T-helper 1 cell treated with Interleukin-12 subunit alpha and Interleukin-12 subunit beta and Interleukin-4 antibody, amounts not matched to agents 30 μg/mL and 1 μg/mL, for 36 hours (primary cell): ENCODE results near the gene IGSF22.

Experiments
- H3K27ac Mint-ChIP-seq: one replicate; pipeline ENCODE4 v1.8.0; 2021; ENCODE audit warnings: mild to moderate bottlenecking, mixed read lengths
- H3K27me3 Mint-ChIP-seq: one replicate; pipeline ENCODE4 v1.8.0; 2021; ENCODE audit warnings: low read depth, mixed read lengths
- H3K36me3 Mint-ChIP-seq: one replicate; pipeline ENCODE4 v1.8.0; 2021; ENCODE audit warnings: low read depth, mixed read lengths
- H3K4me1 Mint-ChIP-seq: one replicate; pipeline ENCODE4 v1.8.0; 2021; ENCODE audit warnings: low read depth, mixed read lengths
- H3K4me3 Mint-ChIP-seq: one replicate; pipeline ENCODE4 v1.8.0; 2021; ENCODE audit warnings: mild to moderate bottlenecking, moderate library complexity, mixed read lengths
- H3K9me3 Mint-ChIP-seq: one replicate; pipeline ENCODE4 v1.8.0; 2021; ENCODE audit warnings: mixed read lengths

The IGSF22 gene

DNA sequence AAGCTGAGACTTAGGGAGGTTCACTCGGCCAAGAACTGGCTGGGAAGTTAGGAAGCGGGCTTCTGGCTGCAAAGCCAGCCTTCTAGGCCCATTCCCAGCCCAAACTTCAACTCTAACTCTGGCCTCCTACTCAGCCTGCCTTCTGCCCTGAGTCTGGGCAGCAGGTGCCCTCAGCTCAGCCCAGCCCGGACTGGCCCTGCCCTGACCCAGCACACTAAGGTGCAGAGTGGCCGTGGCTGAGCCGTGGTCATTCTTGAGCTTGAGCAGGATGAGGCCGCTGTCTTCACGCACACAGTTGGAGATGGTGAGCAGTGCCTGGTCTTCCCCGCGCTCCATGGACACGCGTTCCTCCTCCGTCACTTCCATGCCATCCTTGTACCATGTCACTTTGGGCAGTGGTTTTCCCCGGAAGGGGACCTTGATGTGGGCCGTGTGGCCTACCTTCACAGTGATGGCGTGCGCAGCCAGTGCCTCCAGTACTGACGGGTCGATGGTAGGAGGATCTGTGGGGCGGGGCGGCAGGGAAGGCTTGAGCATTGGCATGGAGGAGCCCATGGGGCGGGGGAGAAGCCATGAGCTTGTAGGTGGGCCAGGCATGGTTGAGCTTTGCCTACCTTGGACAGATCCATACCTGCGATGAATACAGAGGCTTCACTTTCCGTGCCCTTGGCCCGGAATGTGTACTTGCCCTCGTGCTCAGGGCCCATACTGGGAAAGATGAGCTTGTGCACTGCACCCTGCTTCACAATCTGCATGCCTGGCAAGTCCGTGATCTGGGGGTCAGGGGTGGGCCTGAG lies 12.1 kb downstream of the IGSF22 start:
- Mint-ChIP-seq H3K27ac (no peak overlapping the region), H3K36me3 (no peaks in the 10 kb centered on the region), H3K4me3 (no peak overlapping the region), H3K27me3 (peaks cover 20% of the 10 kb centered on the region), H3K9me3 (no peaks in the 10 kb centered on the region), H3K4me1 (peaks cover 6% of the 10 kb centered on the region)

GRCh38 chr11:18710545-18710944 lies 15.4 kb downstream of the IGSF22 start:
- Mint-ChIP-seq H3K27ac (no peak overlapping the region), H3K4me1 (peaks cover 15% of the 10 kb centered on the region), H3K4me3 (no peak overlapping the region), H3K9me3 (no peaks in the 10 kb centered on the region), H3K36me3 (no peaks in the 10 kb centered on the region), H3K27me3 (peaks cover 36% of the 10 kb centered on the region)

GRCh38 chr11:18709414-18709813 lies 16.6 kb downstream of the IGSF22 start:
- peaks cover 22% of the 10 kb centered on the region for H3K4me1 Mint-ChIP-seq
- no peak overlapping the region for H3K27ac Mint-ChIP-seq
- H3K4me3 Mint-ChIP-seq = no peak overlapping the region
- no peaks in the 10 kb centered on the region for H3K36me3 Mint-ChIP-seq
- H3K27me3 Mint-ChIP-seq = peaks cover 41% of the 10 kb centered on the region
- no peaks in the 10 kb centered on the region for H3K9me3 Mint-ChIP-seq

DNA sequence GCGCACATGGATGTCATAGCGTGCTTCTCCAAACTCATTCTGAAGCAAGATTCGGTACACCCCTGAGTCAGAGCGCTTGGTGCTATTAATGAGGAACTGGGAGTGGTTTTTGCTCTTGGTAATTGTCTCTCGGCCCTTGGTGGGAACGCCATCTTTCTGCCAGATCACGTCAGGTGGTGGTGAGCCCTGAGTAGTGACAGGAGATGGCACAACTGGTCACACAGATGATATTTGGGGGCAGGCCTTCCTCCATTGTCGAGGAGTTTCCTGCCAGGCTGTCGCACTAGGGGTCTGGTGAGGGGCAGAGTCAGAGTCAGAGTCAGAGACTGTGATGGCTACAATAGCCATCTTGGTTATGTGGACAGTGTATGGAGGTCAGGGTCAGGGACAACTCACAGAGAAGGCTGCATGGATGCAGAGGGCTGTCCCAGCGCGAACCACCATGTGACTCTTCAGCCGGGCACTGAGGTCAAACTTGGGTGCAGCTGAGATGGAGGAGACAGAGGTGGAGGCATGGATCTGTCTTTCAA lies 18.1 kb downstream of the IGSF22 start:
- Mint-ChIP-seq H3K36me3 (no peaks in the 10 kb centered on the region), H3K27me3 (peaks cover 54% of the 10 kb centered on the region), H3K9me3 (no peaks in the 10 kb centered on the region), H3K4me1 (peaks cover 22% of the 10 kb centered on the region), H3K27ac (no peak overlapping the region), H3K4me3 (no peak overlapping the region)

- Mint-ChIP-seq H3K9me3 (no peaks in the 10 kb centered on the region), H3K4me3 (peak overlapping the region; percentile 93), H3K27me3 (peaks cover 54% of the 10 kb centered on the region), H3K36me3 (no peaks in the 10 kb centered on the region), H3K4me1 (peaks cover 22% of the 10 kb centered on the region), H3K27ac (peak overlapping the region; percentile 93)
These were observed 19.4 kb downstream of the IGSF22 start for GRCh38 chr11:18706330-18707243.

DNA sequence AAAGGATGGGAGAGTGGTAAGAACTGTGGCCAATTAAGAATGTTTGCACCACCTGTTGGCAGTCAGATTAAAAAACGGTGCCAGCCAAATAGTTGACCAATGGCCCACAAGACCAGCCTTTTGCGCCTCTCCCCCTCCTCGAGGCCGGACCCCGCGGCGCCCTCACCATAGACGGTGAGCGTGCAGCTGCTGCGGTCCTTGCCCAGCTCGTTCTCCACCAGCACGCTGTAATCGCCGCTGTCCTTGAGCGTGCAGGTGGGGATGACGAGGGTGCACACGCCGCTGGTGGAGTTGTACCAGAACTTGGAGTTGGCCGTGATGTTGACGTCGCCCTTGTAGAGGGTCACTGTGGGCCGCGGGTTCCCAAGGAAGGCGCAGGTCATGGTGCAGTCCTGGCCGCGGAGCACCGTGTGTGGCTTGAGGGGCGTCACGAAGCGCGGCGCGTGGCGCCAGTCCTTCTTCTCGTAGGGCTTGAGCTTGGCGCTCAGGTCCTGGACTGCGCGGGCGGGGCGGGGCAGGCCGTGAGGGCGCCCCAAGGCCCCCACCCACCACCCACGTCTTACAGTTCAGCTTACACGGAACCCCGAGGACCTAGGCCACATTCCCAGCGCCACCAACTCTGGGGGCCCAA lies 20.2 kb downstream of the IGSF22 start:
- H3K27ac Mint-ChIP-seq = no peak overlapping the region
- H3K9me3 Mint-ChIP-seq = no peaks in the 10 kb centered on the region
- peak overlapping the region; percentile 93 for H3K4me3 Mint-ChIP-seq
- peaks cover 21% of the 10 kb centered on the region for H3K4me1 Mint-ChIP-seq
- no peaks in the 10 kb centered on the region for H3K36me3 Mint-ChIP-seq
- peaks cover 58% of the 10 kb centered on the region for H3K27me3 Mint-ChIP-seq

- Mint-ChIP-seq H3K27ac (no peak overlapping the region), H3K36me3 (no peaks in the 10 kb centered on the region), H3K27me3 (peaks cover 59% of the 10 kb centered on the region), H3K4me1 (peaks cover 20% of the 10 kb centered on the region), H3K9me3 (no peaks in the 10 kb centered on the region), H3K4me3 (peak overlapping the region; percentile 57)
These were observed 21.3 kb downstream of the IGSF22 start for GRCh38 chr11:18704698-18705097.

DNA sequence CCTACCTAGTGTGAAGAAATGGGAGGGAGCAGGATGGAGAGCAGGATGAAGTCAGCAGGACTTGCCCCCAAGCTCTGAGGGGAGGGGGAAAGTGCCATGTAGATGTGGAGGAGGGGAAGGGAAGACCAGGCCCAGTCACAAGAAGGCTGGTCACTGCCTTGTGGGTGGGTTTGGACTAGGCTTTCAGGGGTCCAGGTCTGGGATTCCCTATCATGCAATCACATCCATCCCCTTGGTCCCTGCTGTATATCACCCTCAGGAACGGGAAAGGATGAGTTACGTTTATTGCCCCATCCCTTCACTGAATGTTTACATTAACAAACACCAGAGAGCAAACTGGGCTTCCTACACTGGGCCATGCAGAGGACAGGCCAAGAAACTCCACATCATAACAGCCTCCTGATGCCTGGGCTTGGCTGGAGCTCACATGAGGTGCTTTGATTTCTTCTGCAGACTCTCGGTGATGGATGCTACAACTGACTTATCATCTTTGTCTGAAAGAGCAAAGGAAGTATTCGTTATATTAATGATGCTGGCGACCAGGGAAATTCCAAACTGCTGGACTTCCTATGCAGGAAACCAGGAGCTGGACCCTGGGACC lies 21.8 kb downstream of the IGSF22 start:
- H3K4me3 Mint-ChIP-seq = no peak overlapping the region
- H3K27ac Mint-ChIP-seq = no peak overlapping the region
- peaks cover 62% of the 10 kb centered on the region for H3K27me3 Mint-ChIP-seq
- no peaks in the 10 kb centered on the region for H3K9me3 Mint-ChIP-seq
- H3K36me3 Mint-ChIP-seq = no peaks in the 10 kb centered on the region
- H3K4me1 Mint-ChIP-seq = peaks cover 22% of the 10 kb centered on the region

GRCh38 chr11:18703001-18703763 lies 22.8 kb downstream of the IGSF22 start:
- Mint-ChIP-seq H3K27me3 (peaks cover 60% of the 10 kb centered on the region), H3K4me3 (no peak overlapping the region)

DNA sequence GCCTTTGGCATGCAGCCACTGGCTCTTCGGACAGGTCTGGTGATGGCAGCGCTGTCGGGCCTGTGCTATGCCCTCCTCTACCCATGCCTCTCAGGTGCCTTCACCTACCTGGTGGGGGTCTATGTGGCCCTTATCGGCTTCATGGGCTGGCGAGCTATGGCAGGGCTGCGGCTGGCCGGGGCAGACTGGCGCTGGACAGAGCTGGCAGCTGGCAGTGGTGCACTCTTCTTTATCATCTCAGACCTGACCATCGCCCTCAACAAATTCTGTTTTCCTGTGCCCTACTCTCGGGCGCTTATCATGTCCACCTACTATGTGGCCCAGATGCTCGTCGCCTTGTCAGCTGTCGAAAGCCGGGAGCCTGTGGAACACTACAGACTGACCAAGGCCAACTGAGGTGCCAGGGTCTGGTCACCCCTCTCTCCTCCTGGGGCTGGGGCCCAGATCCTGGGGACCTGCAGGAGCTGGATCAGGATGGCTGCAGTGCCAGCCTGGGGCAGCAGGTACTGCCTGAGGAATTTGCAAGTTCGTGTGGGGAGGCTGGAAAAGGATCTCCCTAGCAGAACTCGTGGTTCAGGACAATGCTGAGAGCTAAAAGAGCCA lies 24.3 kb downstream of the IGSF22 start:
- Mint-ChIP-seq H3K27me3 (peaks cover 48% of the 10 kb centered on the region), H3K36me3 (no peaks in the 10 kb centered on the region), H3K9me3 (no peaks in the 10 kb centered on the region), H3K4me3 (no peak overlapping the region), H3K4me1 (peaks cover 26% of the 10 kb centered on the region), H3K27ac (no peak overlapping the region)

More at GRCh38 chr11:18703001-18703763, 22.8 kb downstream of the IGSF22 start:
- Mint-ChIP-seq H3K27ac (no peak overlapping the region), H3K36me3 (no peaks in the 10 kb centered on the region), H3K4me1 (peaks cover 25% of the 10 kb centered on the region), H3K9me3 (no peaks in the 10 kb centered on the region)

- Mint-ChIP-seq H3K9me3 (no peaks in the 10 kb centered on the region), H3K4me3 (peak overlapping the region; percentile 36), H3K4me1 (peaks cover 21% of the 10 kb centered on the region), H3K27ac (no peak overlapping the region), H3K27me3 (peaks cover 51% of the 10 kb centered on the region), H3K36me3 (no peaks in the 10 kb centered on the region)
These were observed 25.1 kb downstream of the IGSF22 start for GRCh38 chr11:18700872-18701271.

GRCh38 chr11:18700375-18700774 lies 25.6 kb downstream of the IGSF22 start:
- Mint-ChIP-seq H3K27ac (peak overlapping the region; percentile 14), H3K4me3 (peak overlapping the region; percentile 81), H3K4me1 (peaks cover 20% of the 10 kb centered on the region), H3K9me3 (no peaks in the 10 kb centered on the region), H3K36me3 (no peaks in the 10 kb centered on the region), H3K27me3 (peaks cover 48% of the 10 kb centered on the region)

DNA sequence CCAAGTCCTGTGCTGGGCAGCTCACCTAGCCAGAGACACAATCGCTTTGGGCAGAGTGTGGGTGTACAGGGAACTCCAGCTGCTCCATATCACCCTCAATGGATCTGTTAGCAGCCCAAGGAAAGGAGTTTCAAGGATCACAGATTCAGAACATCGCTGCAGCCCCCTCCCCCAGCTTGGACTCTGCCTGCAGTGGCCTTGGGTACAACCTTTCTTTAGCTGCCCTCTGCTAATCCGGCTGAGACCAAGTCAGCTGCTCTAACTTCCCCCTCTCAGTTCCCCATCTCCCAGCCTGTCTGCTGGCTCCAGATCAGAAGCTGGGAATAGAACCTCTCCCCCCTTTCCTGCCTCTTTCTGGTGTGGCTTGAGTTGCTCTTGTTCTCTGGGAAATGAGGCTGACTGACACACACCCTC lies 26.1 kb downstream of the IGSF22 start:
- H3K27ac Mint-ChIP-seq = peak overlapping the region; percentile 49
- no peaks in the 10 kb centered on the region for H3K9me3 Mint-ChIP-seq
- no peaks in the 10 kb centered on the region for H3K36me3 Mint-ChIP-seq
- H3K4me1 Mint-ChIP-seq = peaks cover 16% of the 10 kb centered on the region
- peaks cover 42% of the 10 kb centered on the region for H3K27me3 Mint-ChIP-seq
- H3K4me3 Mint-ChIP-seq = peak overlapping the region; percentile 81
